Measurements from ENCODE around the gene STEAP4. TPM values are rescaled to one million over a fixed set of nuclear protein-coding genes. Genes with fewer than 3 reads are reported as not detected.

Gene STEAP4
- total RNA-seq, 4 donors from 2014 or later, result 1.1 to 7.6 (median 3.2) TPM

DNA sequence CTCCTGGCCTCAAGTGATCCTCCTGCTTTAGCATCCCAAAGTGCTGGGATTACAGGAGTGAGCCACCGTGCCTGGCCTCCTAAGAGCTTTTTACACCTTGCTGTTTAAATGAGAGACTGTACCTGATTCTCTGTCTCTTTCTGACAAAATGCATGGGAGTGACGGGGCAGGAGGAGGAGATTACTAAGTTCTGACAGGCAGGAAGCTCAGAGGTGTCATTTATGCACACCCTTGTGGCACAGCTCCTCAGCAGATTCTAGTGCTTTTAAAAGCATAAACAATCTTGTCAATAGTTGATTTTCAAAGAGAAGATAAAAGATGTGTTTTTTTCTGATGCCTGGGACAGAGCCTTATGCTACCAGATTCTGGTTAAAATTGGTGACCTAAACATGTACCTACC is 39.7 kb upstream of the STEAP4 start:
- 67 to 79% methylated on average over 1 to 2 of the region's 2 CpGs for WGBS, 2 donors (ENCODE audit: low coverage in 1 of 2)

DNA sequence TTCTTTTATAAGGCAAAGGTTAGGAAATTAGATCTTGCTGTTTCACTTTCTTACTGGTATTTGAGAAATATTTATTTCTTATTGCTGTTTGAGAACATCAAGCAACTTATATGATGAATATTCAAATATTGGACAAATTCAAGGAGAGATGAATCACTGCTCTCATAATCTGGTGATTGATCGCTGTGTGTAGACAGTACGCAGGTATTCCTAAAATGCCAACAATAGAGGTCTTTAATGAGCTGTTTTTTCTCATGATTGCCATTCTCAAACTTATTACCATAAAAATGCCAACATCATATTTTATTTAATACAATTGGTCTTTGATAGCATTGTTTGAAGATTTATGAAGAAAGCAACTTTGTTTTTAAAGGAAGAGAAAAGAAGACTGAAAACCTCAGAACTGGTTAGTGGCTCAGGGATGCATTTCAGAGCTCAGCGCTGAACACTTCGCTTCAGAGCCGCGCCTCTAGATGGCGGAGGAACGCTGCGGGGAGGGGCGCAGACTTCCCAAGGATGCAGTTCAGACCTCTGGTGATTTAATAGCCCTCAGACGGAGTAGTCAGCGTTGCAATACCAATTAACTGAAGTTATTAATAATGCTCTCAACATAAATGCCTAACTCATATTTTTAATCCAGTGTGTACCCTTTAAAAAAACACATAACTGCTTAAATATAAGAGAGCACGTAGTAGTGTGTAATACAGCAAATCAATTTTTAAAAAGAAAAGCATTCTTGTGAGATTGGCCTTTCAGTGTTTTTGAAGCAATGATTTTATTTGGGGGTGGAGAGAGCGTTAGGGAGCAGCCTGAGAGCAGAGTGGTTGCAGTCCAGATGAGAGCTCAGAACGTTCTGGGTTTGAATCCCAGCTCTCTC is 38.5 kb upstream of the STEAP4 start:
- Histone ChIP-seq H3K9me3 (no peaks in the 10 kb centered on the region), H3K27ac (no peak overlapping the region), H3K4me3 (no peak overlapping the region), H3K4me1 (no peaks in the 10 kb centered on the region), H3K36me3 (no peaks in the 10 kb centered on the region), H3K27me3 (no peaks in the 10 kb centered on the region)
- DNase-seq, result peak; percentile 25
- intact Hi-C loops (cut with DNase I; ENCODE audit: low total_unique reads), result no loop called here
- TF ChIP-seq, protein P1, sequence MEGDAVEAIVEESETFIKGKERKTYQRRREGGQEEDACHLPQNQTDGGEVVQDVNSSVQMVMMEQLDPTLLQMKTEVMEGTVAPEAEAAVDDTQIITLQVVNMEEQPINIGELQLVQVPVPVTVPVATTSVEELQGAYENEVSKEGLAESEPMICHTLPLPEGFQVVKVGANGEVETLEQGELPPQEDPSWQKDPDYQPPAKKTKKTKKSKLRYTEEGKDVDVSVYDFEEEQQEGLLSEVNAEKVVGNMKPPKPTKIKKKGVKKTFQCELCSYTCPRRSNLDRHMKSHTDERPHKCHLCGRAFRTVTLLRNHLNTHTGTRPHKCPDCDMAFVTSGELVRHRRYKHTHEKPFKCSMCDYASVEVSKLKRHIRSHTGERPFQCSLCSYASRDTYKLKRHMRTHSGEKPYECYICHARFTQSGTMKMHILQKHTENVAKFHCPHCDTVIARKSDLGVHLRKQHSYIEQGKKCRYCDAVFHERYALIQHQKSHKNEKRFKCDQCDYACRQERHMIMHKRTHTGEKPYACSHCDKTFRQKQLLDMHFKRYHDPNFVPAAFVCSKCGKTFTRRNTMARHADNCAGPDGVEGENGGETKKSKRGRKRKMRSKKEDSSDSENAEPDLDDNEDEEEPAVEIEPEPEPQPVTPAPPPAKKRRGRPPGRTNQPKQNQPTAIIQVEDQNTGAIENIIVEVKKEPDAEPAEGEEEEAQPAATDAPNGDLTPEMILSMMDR (IDR thresholded peaks at IDR 0.05), result peak; percentile 22 to 45 (median 33)
- no peak for TF ChIP-seq EP300 (IDR thresholded peaks at IDR 0.05; ENCODE audit: low read depth)
- in situ Hi-C loops (cut with MboI; ENCODE audit: low pct_ligation_motif_present in 1 of 4, low pct_unique_long_range_greater_than_20kb in 1 of 4, low sequenced_read_pairs in 3 of 4), result no loop called here
- 28 to 47% methylated on average over 7 to 15 of the region's 15 CpGs for WGBS, 2 donors (ENCODE audit: low coverage in 1 of 2)

More for the DNA sequence above, 39.7 kb upstream of the STEAP4 start:
- Histone ChIP-seq H3K9me3 (no peaks in the 10 kb centered on the region), H3K27ac (no peak overlapping the region), H3K27me3 (no peaks in the 10 kb centered on the region), H3K4me1 (no peaks in the 10 kb centered on the region), H3K36me3 (no peaks in the 10 kb centered on the region), H3K4me3 (no peak overlapping the region)
- DNase-seq, result no peak
- intact Hi-C loops (cut with DNase I; ENCODE audit: low total_unique reads), result no loop called here
- in situ Hi-C loops (cut with MboI; ENCODE audit: low pct_ligation_motif_present in 1 of 4, low pct_unique_long_range_greater_than_20kb in 1 of 4, low sequenced_read_pairs in 3 of 4), result no loop called here
- TF ChIP-seq, protein P1 (IDR thresholded peaks at IDR 0.05), result no peak
- no peak for TF ChIP-seq EP300 (IDR thresholded peaks at IDR 0.05; ENCODE audit: low read depth)

DNA sequence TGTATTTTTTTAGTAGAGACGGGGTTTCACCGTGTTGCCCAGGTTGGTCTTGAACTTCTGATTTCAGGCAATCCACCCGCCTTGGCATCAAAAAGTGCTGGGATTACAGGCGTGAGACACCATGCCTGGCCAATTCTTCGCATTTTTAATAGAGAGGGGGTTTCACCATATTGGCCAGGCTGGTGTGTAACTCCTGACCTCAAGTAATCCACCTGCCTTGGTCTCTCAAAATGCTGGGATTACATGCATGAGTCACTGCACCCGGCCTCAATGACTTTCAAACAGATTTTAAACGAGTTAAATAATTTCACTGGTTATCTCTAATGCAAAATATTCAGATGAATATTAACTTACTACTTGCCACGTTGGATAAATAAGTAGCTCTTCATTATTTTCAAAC is 37.6 kb upstream of the STEAP4 start:
- H3K4me1 ChIP-seq, result no peaks in the 10 kb centered on the region
- in situ Hi-C loops (cut with MboI; ENCODE audit: low pct_ligation_motif_present in 1 of 4, low pct_unique_long_range_greater_than_20kb in 1 of 4, low sequenced_read_pairs in 3 of 4), result no loop called here
- no peak overlapping the region for H3K27ac ChIP-seq
- H3K4me3 ChIP-seq, result no peak overlapping the region
- H3K9me3 ChIP-seq, result no peaks in the 10 kb centered on the region
- TF ChIP-seq POLR2A (IDR thresholded peaks at IDR 0.05) (no peak), POLR2AphosphoS5 (IDR thresholded peaks at IDR 0.05) (no peak), EP300 (IDR thresholded peaks at IDR 0.05; ENCODE audit: low read depth) (no peak)
- TF ChIP-seq, protein P1 (IDR thresholded peaks at IDR 0.05), result no peak
- no peak for DNase-seq
- WGBS, 2 donors (ENCODE audit: low coverage in 1 of 2), result 81 to 85% methylated on average over 4 to 8 of the region's 8 CpGs
- intact Hi-C loops (cut with DNase I; ENCODE audit: low total_unique reads), result no loop called here
- H3K27me3 ChIP-seq, result no peaks in the 10 kb centered on the region
- no peaks in the 10 kb centered on the region for H3K36me3 ChIP-seq

DNA sequence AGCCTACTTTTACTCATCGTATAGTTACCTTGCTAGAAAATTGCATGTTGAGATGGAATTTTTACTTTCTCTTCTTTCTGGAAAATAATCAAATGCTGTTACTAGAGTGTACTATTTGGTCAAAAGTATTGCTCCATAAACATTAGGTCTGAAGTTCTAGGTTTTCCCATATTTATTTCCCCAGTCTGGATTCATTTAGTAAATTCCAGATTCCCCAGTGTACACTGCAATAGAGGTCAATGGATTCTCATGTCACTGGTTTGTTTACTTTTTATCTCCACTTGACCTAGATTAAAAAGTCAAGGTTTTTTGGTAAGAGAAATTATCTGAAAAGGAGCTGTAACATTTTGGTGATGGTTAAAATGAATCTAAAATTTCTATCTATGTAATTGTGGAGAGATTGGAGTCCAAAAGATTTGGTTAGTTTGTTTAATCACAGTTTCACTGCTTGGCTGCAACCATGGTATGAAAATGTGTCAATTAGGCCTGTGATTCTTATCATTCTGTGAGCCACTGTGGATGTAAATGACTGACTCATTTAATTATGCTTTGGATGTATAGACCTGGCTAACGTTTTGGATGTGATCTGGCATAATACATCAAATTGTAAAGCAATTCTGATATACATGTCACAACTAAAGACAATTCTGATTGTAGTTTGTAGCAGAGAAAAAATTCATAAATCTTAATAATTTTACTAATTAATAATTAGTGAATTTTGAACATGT is 32.7 kb upstream of the STEAP4 start:
- intact Hi-C loops (cut with DNase I; ENCODE audit: low total_unique reads), result no loop called here
- H3K4me3 ChIP-seq, result no peak overlapping the region
- no peak overlapping the region for H3K27ac ChIP-seq
- H3K4me1 ChIP-seq, result no peaks in the 10 kb centered on the region
- no peaks in the 10 kb centered on the region for H3K9me3 ChIP-seq
- H3K36me3 ChIP-seq, result no peaks in the 10 kb centered on the region
- WGBS, 2 donors (ENCODE audit: low coverage in 1 of 2), result 54 to 55% methylated on average over 2 of the region's 2 CpGs
- H3K27me3 ChIP-seq, result no peaks in the 10 kb centered on the region
- in situ Hi-C loops (cut with MboI; ENCODE audit: low pct_ligation_motif_present in 1 of 4, low pct_unique_long_range_greater_than_20kb in 1 of 4, low sequenced_read_pairs in 3 of 4), result no loop called here
- TF ChIP-seq EP300 (IDR thresholded peaks at IDR 0.05; ENCODE audit: low read depth), result no peak
- TF ChIP-seq, protein P1 (IDR thresholded peaks at IDR 0.05), result no peak
- TF ChIP-seq POLR2AphosphoS5 (IDR thresholded peaks at IDR 0.05), result no peak
- no peak for TF ChIP-seq POLR2A (IDR thresholded peaks at IDR 0.05)
- DNase-seq, result no peak
